ENCODE measurements around the gene SETD3.

GRCh38 chr14:99354166-99354875 lies 126.3 kb downstream of the SETD3 start:
- no peak for TF ChIP-seq CTCF (IDR thresholded peaks at IDR 0.05)
- no peak for TF ChIP-seq POLR2A (IDR thresholded peaks at IDR 0.05)

All from upper lobe of left lung (tissue), 4 donors.